GM19035 (cell line): Measurements from ENCODE around the gene NAA60.

Experiments
- ATAC-seq: cut with Tn5 transposase; IDR thresholded peaks from one replicate; pipeline ENCODE4 v1.9.1; 2021; ENCODE audit not compliant: unreplicated experiment

NAA60 gene

DNA sequence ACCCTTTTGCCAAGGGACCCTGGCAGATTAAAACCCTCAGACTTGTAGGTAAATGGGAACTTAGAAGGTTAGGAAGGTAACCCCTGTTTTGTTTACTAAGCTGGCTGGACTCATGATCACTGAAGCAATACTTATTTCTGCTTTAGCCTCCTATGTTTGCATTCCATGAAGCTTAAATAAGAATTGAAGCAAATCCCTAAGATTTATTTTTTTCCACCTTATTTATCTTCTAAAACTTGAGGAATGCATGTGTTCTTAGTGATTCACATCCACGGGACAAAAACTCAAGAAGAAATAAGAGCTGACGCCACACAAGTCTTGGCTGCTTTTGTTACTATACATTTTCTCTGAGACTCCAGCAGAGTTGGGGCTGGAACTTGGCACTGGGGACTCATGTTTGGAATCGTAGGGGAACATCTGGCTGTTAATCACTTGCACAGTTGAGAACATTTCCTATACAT is 92.8 kb downstream of the NAA60 start:
- no peak for ATAC-seq
